ENCODE data around the gene EXOC6B. TPM values are rescaled to one million over a fixed set of nuclear protein-coding genes. Genes with fewer than 3 reads are reported as not detected.

EXOC6B gene
- total RNA-seq, 2 donors from 2014 or later: 51.3 to 68.9 TPM

GRCh38 chr2:72150157-72150860 lies 675.5 kb downstream of the EXOC6B start:
- Histone ChIP-seq H3K4me1 (ENCODE audit: control insufficient read depth, insufficient read depth, low read length) (no peaks in the 10 kb centered on the region), H3K9me3 (ENCODE audit: control insufficient read depth, low read length) (peaks cover 14% of the 10 kb centered on the region), H3K9ac (ENCODE audit: extremely low read depth, low read length, poor library complexity, severe bottlenecking) (no peak overlapping the region), H3K27me3 (ENCODE audit: control insufficient read depth, insufficient read depth, low read length, poor library complexity, severe bottlenecking) (peaks cover 68% of the 10 kb centered on the region), H3K27ac (ENCODE audit: low read depth, low read length) (no peak overlapping the region), H3K36me3 (ENCODE audit: control insufficient read depth, insufficient read depth, low read length) (no peaks in the 10 kb centered on the region), H3K4me3 (ENCODE audit: low read length) (peak overlapping the region; percentile 72)
- H3K36me3 Mint-ChIP-seq (ENCODE audit: low read depth): peaks cover 4% of the 10 kb centered on the region
- H3K27ac Mint-ChIP-seq: no peak overlapping the region
- peak overlapping the region; percentile 59 for H3K4me3 Mint-ChIP-seq
- peak; percentile 96 for DNase-seq
- H3K9me3 Mint-ChIP-seq: peaks cover 14% of the 10 kb centered on the region
- 7% methylated on average over 17 to 28 of the region's 28 CpGs for WGBS, 2 experiments (ENCODE audit: insufficient coverage in 1 of 2, insufficient read length in 1 of 2)
- TF ChIP-seq CTCF (conservative IDR thresholded peaks at IDR 0.05): peak; percentile 85
- peaks cover 81% of the 10 kb centered on the region for H3K27me3 Mint-ChIP-seq (ENCODE audit: insufficient read depth)
- H3K4me1 Mint-ChIP-seq: peaks cover 23% of the 10 kb centered on the region

GRCh38 chr2:72149556-72150156 lies 676.2 kb downstream of the EXOC6B start:
- Histone ChIP-seq H3K27me3 (ENCODE audit: control insufficient read depth, insufficient read depth, low read length, poor library complexity, severe bottlenecking) (peaks cover 75% of the 10 kb centered on the region), H3K9me3 (ENCODE audit: control insufficient read depth, low read length) (peaks cover 14% of the 10 kb centered on the region), H3K4me1 (ENCODE audit: control insufficient read depth, insufficient read depth, low read length) (no peaks in the 10 kb centered on the region), H3K9ac (ENCODE audit: extremely low read depth, low read length, poor library complexity, severe bottlenecking) (no peak overlapping the region), H3K4me3 (ENCODE audit: low read length) (peak overlapping the region; percentile 72), H3K27ac (ENCODE audit: low read depth, low read length) (no peak overlapping the region), H3K36me3 (ENCODE audit: control insufficient read depth, insufficient read depth, low read length) (no peaks in the 10 kb centered on the region)
- DNase-seq: no peak
- H3K4me1 Mint-ChIP-seq: peaks cover 23% of the 10 kb centered on the region
- no peak for TF ChIP-seq CTCF (conservative IDR thresholded peaks at IDR 0.05)
- H3K36me3 Mint-ChIP-seq (ENCODE audit: low read depth): peaks cover 4% of the 10 kb centered on the region
- H3K27me3 Mint-ChIP-seq (ENCODE audit: insufficient read depth): peaks cover 86% of the 10 kb centered on the region
- WGBS, 2 experiments (ENCODE audit: insufficient coverage in 1 of 2, insufficient read length in 1 of 2): 3 to 4% methylated on average over 26 to 45 of the region's 45 CpGs
- peaks cover 14% of the 10 kb centered on the region for H3K9me3 Mint-ChIP-seq
- no peak overlapping the region for H3K27ac Mint-ChIP-seq
- H3K4me3 Mint-ChIP-seq: peak overlapping the region; percentile 59

GRCh38 chr2:72148837-72149555 lies 676.8 kb downstream of the EXOC6B start:
- Mint-ChIP-seq H3K36me3 (ENCODE audit: low read depth) (peaks cover 4% of the 10 kb centered on the region), H3K4me3 (peak overlapping the region; percentile 59), H3K4me1 (peaks cover 23% of the 10 kb centered on the region), H3K9me3 (peaks cover 14% of the 10 kb centered on the region), H3K27ac (no peak overlapping the region), H3K27me3 (ENCODE audit: insufficient read depth) (peaks cover 89% of the 10 kb centered on the region)
- Histone ChIP-seq H3K36me3 (ENCODE audit: control insufficient read depth, insufficient read depth, low read length) (no peaks in the 10 kb centered on the region), H3K27me3 (ENCODE audit: control insufficient read depth, insufficient read depth, low read length, poor library complexity, severe bottlenecking) (peaks cover 81% of the 10 kb centered on the region), H3K4me3 (ENCODE audit: low read length) (peak overlapping the region; percentile 72), H3K27ac (ENCODE audit: low read depth, low read length) (no peak overlapping the region), H3K4me1 (ENCODE audit: control insufficient read depth, insufficient read depth, low read length) (no peaks in the 10 kb centered on the region), H3K9ac (ENCODE audit: extremely low read depth, low read length, poor library complexity, severe bottlenecking) (no peak overlapping the region), H3K9me3 (ENCODE audit: control insufficient read depth, low read length) (peaks cover 14% of the 10 kb centered on the region)
- TF ChIP-seq CTCF (conservative IDR thresholded peaks at IDR 0.05): no peak
- WGBS, 2 experiments (ENCODE audit: insufficient coverage in 1 of 2, insufficient read length in 1 of 2): 1 to 2% methylated on average over 9 to 64 of the region's 65 CpGs
- DNase-seq: peak; percentile 80
